ENCODE measurements around the gene SCUBE1.

Gene SCUBE1

DNA sequence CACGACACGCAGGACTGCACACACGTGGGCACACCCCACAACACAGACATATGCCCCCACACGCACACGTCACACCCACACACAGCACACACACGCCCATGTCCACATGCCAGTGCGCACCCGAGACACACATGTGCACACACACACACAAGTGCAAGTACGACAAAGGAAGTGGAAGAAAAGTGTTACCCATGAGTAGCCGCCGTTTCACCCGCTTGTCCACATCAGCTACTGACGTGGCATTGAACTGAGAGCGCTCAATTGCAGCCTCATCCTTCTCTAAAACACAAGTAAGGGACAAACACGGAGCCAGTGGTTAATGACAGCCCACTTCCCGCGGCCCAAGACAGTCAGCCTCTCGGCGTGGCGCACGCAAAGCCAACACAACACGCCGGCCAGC, 87.9 kb downstream of the SCUBE1 start:
- no peak for DNase-seq

DNA sequence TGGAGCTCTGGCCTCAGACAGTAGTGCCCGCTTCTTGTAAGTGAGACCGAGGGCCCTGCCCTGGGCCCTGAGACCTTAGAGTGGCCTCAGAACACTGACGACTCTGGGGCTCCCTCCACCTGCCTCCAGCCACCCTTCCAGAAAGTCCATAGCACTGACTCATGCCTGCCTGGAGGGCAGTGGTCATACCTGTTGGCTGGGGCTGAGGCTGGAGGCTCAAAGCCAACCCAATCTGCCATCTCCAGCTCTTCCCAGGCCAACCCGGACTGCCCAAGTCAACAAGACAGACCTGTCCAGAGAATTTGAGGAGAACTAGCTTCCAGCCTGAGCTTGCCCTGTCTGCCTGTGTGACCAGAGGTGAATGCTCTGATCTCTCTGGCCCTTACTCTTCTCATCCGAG, 89.3 kb downstream of the SCUBE1 start:
- no peak for DNase-seq

DNA sequence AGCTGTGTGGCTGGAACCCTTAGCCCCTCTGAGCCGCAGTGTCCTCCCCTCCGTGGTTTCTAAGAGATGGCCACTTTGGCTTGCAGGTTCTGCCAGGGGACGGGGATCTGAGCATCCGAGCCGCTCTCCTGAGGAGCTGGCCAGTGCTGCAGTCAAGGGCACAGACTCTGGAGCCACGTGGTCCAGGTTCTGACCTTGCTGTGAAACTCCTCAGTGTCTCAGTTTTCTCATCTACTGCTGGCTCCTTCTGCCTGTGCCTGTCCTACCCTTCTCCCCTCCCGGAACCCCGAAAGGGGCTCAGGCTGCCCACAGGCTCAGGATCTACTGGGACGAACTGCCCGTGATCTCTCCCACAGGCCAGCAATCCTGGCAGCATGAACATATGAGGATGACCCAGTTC, 90.9 kb downstream of the SCUBE1 start:
- no peak for DNase-seq

DNA sequence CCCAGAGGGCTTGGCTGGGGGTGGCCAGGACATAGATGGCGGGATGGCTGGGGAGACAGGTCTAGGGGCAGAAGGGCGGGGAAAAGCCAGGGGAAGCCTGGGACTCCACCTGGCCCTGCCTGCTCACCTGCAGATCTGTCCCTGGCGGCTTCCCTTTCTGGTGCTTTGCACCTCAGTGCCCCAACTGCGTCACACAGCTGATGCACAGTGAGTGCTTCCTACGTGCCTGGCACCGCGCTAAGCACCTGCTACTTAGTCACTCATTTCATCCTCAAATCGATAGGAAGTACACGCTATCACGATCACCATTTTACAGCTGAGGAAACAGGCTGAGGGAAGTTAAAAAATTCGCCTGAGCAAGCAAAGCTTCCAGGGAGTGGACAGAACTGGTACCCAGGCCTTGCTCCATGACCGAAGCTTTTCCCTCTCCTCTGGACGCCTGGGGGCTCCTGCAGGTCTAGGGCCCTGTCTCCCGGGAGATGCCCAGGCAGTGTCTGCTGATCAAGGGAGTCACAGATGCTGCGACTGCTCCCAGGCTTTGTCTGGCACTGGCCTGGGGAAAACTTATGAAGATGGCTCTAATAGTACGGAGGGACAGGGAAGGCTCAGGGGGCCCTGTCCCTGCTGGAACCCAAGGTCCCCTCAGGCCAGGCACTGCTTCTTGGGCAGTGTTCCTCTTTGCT, 93.2 kb downstream of the SCUBE1 start:
- DNase-seq: no peak

GRCh38 chr22:43247546-43248260, 95.5 kb downstream of the SCUBE1 start:
- DNase-seq: no peak

DNA sequence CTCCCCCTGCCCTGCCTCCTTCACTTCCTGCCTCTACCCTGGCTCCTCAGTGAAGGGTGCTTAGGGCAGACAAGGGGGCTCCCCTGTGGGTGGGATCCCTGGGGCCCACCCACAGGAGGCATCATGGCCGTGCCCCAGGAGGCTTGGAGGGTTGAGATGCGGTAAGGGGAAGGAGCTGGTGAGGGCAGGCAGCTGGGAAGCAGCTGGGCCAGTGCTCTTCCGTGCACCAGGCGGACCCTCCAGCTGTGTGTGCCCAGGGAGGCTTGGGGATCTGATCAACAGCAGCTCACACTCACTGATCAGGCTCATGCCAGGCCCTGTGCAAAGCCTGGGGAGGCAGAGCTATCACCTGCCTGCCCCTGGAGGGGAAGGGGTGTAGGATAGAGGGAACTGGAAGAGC, 97.0 kb downstream of the SCUBE1 start:
- DNase-seq: no peak

DNA sequence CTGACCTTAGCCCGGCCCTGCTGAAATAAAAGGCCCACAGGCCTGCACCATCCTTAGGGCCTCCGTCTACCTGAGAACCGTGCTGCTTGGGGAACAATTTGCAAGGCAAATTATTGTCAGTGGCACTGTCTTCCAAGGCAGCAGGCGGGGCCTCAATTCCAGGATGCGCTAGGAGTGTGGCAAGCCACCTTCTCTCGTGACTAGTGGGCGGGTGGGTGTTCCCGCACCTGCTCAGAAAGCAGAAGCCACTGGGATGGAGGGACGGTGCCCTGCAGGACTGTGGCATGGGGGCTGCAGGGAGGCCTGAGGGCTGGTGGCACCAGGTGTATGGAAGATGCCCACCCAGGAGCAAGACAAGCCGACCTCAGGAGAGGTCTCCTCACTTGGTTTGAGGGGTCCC, 97.5 kb downstream of the SCUBE1 start:
- no peak for DNase-seq

DNA sequence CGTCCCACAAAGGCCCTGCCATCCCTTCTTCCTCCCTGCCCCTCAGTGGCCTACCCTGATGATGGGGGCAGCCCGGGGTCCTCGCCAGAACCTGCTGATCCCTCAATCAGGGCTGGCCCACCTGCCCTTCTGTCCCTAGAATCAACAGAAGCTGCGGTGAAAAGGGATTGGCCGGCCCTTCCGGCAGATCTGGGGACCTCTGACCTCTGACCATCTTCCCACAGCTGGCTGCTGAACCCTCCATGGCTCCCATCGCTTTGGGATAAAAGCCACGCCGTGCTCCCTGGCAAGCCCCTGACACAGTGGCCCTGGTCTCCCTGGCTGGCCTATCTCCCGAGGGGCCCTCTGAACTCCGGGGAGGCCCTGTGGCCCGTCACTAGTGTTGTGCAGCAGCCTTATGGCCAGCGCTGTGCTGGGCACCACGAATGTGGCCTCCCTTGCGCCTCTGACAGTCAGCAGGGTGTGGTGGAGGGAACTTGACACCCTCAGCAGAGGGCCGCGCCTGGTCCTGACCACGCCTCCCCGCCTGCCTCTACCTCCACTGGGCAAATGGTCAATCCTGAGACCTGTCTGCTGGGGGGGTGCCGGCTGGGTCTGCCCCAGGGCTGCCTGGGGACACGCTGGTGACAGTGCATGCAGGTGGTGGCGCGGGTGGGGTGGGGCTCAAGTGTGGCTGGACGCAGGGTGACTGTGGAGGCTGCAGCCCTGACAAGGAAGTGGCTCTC, 98.2 kb downstream of the SCUBE1 start:
- no peak for DNase-seq

GRCh38 chr22:43244402-43244801, 98.8 kb downstream of the SCUBE1 start:
- DNase-seq: no peak

DNA sequence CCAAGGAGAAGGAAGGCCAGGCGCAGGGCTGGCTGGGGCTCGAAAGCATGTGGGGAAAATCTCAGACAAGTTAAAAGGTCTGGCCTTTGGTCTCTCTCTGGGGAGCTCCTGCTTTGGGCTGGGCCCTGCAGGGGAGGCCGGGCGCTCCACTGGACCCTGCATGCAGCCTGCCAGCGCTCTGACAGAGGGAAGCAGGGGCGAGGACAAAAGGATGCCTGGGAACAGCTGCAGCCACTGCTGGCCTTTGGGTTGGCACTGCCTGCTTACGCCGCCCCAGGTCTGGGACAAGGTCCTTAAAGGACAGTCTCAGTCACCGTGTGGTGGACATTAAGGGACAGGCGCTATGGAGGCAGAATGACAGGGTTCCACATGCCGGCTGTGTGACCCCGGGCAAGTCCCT, 99.8 kb downstream of the SCUBE1 start:
- no peak for DNase-seq

DNA sequence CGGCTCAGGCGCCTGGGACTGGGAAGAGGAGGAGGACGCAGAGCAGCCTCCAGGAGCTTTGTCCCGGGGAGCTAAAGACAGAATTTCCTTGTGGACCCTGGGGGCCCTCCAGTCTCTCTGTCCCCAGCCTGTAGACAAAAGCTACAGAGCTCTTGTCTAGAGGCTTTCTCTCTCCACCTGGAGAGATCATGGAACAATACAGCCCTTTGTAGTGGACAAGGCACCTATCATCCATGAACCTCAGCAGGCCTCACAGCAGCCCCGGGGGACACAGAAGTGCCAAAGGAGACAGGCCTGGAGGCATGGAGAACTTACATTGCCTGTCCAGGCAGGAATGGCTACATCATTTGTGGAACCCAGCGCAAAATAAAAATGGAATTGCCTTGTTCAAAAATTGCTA, 100.5 kb downstream of the SCUBE1 start:
- no peak for DNase-seq

- DNase-seq: no peak
Observed at GRCh38 chr22:43241699-43242386, 101.3 kb downstream of the SCUBE1 start.

DNA sequence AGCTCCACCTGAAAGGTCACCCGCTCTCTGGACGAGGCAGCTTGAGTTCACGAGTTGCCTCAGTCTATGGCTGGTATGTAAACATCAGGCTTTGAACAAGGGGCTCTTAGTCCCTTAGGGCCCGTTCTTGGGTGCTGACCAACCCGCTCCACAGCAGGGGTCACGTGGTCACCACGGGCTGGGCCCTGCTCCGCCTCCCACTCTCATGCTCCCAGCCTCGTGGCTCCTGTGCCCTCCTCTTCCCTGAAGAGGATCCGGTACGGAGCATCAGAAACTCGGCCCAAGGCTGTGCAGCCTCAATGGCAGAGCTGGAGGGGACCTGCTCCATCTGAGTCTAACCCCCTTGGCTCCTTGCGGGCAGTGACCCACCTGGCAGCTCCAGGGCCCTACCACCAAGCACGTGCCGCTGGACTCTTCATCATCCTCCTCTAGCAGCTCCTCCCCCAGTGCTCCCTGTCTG, 102.0 kb downstream of the SCUBE1 start:
- DNase-seq: no peak

- no peak for DNase-seq
Observed at GRCh38 chr22:43240614-43241013, 102.6 kb downstream of the SCUBE1 start.

GRCh38 chr22:43239956-43240355, 103.2 kb downstream of the SCUBE1 start:
- DNase-seq: no peak

DNA sequence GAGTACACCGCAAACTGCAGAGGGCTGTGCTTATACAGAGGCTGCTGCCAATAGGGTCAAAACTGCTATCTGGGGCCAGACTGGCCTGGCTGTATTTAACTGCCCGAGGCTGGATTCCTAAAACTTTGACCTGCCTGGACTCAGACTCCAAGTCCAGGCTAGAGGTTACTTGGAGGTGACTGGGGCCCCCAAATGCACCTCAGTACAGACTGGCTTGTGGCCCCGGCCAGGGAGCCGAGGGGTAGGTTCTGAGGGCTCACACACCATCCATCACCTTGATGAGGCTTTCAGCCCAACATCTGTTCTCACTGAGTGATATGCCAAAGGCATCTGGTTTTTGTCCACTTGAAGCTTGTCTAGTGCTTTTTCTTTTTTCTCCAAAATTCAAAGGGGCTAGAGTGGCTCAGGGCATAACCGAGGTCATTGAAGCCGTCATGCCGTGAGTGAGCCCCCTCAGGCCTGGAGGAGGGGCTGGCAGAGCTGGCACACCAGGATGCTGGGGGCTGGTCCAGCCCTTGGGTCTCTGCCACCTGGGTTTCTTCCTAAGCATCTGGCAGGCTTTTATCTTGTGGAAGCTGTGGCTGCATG, 103.9 kb downstream of the SCUBE1 start:
- DNase-seq: no peak

GRCh38 chr22:43238526-43239006, 104.6 kb downstream of the SCUBE1 start:
- DNase-seq: no peak

GRCh38 chr22:43237280-43237679, 105.9 kb downstream of the SCUBE1 start:
- no peak for DNase-seq

DNA sequence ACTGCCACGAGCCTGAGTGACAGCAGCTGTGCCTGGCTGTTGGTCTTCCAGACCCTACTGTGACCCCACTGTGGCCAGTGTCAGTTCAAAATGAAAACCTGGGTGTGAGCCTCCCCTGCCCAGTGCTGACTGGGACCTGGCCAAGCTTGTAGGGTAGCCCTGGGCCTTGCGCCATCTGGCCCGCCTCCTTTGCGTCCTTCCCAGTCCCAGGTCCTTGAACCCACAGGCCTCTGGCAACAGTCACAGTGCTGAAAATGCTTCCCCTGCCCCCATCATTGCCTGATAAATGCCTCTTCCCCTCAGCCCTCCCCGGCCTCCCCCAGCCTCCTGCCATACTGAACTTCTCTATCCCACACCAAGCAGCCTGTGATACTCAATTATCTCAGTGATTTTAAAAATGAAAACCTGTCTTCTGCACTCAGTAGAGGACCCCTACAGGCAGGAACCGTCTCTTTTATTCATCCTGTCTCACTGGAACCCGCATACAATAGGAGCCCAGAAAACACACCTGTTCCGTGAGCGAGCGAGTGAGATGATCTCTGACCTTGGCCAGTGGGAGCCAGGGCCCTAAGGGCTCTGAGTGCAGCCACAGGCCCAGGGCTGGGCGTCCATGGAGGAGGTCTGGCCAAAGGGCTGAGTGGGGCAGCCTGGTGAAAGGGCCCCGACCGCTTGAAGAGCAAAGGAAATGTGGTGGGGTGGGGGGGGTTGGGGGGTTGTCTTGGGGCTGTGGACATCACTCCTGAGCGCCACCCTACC, 106.6 kb downstream of the SCUBE1 start:
- no peak for DNase-seq

DNA sequence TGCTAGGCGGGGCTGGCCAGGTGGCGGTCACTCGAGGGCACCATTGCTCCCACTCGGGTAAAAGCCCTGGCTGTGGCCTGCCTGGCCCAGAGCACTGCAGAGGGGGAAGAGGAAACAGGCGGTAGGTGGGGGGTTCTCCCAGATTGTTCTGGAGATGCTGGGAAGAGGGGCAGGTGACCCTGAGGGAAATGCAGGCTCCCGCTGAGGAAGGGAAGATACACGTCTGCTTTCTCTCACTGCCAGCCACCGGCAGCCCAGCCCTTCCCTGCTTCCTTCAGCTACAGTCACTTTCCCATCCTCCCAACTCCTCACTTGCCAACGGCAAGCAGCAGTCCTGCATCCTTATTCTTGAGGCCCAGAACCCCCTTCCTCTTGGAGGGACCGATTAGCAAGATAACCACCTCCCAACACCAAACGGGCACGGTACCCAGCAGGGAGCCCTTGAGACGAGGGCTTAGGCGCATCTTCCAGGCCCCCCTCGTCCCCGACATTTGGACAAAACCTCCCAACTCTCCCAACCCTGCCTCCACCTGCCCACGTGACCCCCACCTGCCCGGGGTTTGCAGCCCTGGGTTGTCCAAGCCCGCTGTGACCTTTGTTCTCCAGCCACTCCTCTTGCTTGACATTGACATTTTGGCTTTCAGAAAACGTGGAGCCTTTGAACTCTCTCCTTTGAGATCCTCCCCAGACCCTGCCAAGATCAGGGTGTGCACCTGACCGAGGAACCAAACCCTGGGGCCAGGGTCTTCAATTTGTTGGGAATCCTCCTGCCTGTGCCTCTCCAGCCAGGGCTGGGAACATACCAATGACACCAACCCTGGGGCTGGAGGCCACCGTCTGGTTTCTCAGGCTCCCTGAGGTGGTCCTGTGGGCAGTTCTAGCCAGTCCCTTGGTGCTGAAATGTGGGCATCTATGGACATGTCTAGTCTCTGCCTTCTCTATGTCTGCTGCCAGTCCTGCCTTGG, 107.4 kb downstream of the SCUBE1 start:
- DNase-seq: no peak
